Fibroblast of skin of abdomen (primary cell): ENCODE measurements around the gene RRM1. TPM values are rescaled to one million over a fixed set of nuclear protein-coding genes. Genes with fewer than 3 reads are reported as not detected.
"Not testable (repeated sequence)": the region's sequence is repeated elsewhere in the genome, so short reads cannot be mapped to it uniquely, and the experiment has no call there.

Experiments
- DNase-seq: peaks from one replicate; pipeline ENCODE4 v3.0.0-alpha.2; 2013
- polyA plus RNA-seq, 2 experiments: library from polyadenylated mRNA; unstranded; fragments of 120-200 nt; gene quantifications; one replicate each; pipeline ENCODE4 v1.2.1, GENCODE V29; 2013; ENCODE audit not compliant: insufficient read length in 2 of 2

RRM1 gene
- polyA plus RNA-seq (2013, experiment 1 of 2; ENCODE audit: insufficient read length) = 56.2 TPM
- polyA plus RNA-seq (2013, experiment 2 of 2; ENCODE audit: insufficient read length) = 55.1 TPM

- peak; percentile 98 for DNase-seq
Observed at GRCh38 chr11:4094348-4095291, at the start of gene RRM1. Gene RRM1, plus strand, starts transcription at chr11:4094799. Its CDS starts 214 bp downstream, at chr11:4095013.

DNA sequence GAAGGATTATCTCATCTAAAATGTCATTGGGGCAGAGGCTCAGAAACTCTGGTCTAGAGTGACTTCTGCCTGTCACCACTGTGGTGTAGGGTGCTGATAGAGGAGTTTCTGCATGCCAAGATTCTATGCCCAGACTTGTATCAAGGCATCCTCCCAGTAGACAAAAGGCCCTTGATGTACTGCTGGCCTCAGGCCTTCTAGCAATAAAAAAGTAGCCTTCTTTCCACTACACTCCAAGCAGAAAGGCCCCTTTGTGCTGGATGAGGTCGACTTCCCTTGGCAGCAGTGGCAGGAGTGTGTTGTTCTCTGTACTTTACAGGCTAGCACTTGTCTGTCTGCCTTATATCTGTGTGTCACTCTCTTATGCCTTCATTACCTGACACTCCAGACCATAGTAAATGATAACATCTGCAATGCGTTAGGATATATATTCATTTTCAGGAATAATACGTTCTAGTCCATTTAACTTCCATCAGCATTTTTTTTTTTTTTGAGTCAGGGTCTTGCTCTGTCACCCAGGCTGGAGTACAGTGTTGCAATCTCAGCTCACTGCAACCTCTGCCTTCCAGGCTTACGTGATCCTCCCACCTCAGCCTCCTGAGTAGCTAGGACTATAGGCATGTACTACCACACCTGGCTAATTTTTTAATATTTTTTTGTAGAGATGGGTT is 49.5 kb upstream of the RRM1 start:
- no peak for DNase-seq

DNA sequence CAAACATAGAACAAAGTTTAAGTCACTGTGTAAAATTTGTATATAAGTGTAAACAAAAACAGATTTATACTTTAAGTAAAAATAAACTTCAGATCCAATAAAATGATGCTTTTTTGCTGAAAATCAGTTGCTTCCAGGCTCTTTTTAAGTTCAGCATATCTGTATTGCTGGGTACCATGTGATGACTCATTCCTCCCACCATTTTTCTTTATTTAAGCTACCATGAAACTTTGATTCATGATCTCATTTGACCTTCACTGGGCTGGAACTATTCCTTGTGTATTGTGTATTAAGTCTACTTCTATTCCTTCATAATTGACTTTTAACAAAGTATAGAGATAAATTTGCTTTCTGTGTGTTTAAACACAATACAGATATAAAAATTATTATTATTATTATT is 46.3 kb upstream of the RRM1 start:
- no peak for DNase-seq

DNA sequence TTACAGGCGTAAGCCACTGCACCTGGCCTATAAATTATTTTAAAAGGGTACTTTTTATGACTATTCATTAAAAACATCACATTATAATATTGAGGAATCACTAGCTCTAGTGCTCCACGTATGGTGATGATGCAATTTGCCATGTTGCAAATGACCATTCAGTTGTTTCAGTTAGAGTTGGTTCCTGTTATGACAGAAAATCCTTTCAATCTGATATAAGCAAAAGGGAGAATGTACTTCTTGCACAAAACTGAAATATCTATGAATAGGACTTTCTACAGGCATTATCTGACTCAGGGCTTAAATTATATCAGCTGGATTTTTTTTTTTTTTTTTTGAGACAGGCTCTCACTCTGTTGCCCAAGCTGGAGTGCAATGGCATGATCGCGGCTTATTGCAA is 45.6 kb upstream of the RRM1 start:
- DNase-seq = no peak

- no peak for DNase-seq
Observed at GRCh38 chr11:4050138-4050537, 44.5 kb upstream of the RRM1 start.

- not testable (repeated sequence) for DNase-seq
Observed at GRCh38 chr11:4053200-4053599, 41.4 kb upstream of the RRM1 start.

DNA sequence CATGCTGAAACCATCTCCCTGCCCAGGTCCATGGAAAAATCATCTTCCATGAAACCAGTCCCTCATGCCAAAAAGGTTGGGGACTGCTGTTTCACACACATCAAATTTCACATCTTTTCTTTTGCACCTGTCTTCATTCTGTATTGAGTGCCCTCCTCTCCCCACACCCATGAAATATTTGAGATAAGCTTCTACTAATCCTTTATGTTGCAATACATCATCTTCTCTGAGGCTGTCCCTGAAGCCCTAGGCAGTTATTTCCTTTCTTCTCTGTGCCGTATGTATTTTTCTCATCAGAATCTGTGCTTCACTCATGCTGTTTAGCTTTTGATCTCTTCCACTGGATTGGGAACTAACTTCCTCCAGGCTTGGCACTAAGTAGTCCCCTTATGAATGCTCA is 40.0 kb upstream of the RRM1 start:
- no peak for DNase-seq

DNA sequence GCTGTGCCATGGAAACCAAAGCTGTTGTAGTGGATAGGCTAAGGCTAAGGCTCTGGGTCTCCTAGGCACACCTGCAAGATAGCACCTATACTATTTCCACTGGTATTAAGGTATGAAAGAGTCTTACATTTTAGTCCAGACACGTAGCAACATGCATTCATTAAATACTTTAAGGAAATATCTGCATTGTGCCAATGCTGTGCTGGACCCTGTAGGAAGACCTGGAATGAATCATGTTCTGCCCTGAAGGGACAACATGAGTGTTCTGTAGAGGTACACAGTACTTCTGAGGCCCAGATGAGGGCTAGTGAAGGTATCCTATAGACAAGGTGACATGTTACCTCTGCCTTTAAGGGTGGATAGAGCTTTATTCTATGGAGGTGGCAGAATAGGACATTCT is 35.2 kb upstream of the RRM1 start:
- no peak for DNase-seq

DNA sequence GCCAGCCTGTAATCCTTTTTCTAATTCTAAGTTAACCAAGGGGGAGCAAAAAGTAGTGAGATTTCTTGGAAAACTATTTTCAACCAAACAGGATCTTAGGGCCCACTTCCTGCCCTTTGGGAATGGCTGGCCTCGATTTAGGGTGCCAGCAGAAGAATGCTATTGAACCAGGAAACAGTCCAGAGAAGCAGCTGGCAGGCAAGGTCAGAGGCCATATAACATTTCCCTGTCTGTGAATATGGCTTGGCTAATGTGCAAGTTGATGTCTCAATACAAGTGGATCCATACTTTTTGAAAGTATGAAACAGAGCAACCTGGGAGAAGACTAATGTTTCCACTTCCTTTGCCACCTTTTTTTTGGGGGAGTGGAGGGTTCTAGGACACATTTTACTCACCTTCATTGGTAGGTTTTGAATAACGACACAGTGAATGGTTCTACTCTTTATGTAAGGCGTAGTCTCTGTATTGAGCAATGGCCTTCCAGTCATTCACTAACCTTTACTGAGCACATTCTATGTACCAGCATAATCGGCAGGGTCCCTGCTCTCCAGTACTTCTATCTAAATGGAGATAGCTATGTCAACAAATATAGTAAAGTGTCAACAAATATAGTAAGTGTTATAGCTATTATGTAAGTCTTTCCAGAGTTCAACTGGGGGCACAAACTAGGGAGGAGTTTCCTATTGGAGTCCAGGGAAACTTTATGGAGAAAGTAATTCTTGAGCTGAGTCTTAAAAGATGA is 34.2 kb upstream of the RRM1 start:
- no peak for DNase-seq

- no peak for DNase-seq
Observed at GRCh38 chr11:4061700-4062099, 32.9 kb upstream of the RRM1 start.

DNA sequence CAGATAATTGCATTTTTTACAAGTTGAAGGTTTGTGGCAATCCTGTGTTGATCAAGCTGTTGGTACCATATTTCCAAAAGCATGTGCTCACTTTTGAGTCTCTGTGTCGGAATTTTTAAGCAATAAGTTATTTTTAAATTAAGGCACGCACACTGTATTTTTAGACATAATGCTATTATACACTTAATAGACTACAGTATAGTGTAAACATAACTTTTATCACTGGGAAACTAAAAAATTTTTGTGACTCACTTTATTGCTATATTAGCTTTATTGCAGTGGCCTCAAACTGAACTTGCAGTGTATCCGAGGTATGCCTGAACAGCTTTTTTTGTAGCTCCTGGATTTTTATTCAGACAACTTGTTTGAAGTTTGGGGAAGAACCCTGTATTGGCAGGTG is 31.3 kb upstream of the RRM1 start:
- DNase-seq = no peak

DNA sequence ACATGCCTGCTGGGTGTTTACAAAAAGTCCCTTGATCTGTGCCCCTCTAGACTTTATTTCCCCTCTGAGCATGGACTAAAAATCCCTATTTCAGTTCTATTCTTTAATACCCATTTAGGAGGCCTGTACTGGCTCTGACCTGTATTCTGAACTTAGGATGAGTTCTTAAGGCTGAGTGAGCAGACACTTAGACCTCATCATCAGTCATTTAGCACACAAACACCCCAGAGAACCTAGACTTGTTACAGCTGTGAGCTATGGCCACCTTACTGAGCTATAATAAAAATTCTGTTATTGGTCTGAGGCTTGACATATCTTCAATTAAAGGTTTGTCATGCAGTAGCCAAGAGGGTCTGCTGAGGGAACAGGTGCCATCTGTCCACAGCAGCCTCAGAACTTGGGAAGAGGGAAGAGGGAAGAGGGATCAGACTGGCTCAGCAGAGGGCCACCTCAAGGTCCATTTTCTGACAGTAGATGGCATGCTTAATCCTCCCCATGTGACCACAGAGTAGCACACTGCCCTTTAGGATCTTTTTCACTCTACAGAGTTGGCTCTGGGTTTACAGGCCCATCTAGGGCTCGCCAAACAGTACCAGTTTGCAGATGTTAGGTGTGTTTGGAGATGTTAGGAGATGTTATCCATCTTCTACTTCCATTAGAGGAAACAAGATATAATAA is 30.2 kb upstream of the RRM1 start:
- no peak for DNase-seq

GRCh38 chr11:4065086-4065485 is 29.5 kb upstream of the RRM1 start:
- no peak for DNase-seq

GRCh38 chr11:4065601-4066377 is 28.8 kb upstream of the RRM1 start:
- DNase-seq = peak; percentile 24

- DNase-seq = no peak
Observed at GRCh38 chr11:4066910-4067309, 27.7 kb upstream of the RRM1 start.

DNA sequence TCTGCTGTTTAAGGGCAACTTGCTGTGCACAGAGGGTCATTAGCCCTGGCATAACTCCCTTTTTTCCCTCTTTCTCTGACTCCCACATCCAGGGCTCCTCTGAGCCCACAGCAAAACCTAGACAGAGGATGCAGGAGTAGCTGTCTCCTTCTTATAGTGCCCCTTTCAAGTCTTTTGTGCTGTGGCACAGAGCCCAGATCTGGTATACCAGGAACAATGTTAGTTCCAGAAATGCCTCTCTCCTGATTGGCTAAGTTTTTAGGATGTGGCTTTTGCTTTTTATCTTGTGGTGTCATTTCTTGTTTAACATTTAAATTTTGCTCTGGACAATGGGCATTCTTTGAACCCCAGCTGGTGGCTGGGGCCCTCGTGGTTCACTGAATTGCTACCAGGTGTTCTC is 25.6 kb upstream of the RRM1 start:
- no peak for DNase-seq

DNA sequence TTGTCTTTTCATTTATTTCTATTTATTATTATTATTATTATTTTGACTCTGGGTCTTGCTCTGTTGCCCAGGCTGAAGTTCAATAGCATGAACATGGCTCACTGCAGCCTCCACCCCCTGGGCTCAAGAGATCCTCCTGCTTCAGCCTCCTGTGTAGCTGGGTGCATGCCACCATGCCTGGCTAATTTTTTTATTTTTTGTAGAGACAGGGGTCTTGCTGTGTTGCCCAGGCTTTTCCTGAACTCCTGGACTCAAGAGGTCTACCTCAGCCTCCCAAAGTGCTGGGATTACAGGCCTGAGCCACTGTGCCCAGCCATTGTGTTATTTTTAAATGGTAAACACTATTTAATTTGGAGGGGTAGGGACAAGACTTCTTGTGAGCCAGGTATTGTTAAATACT is 23.3 kb upstream of the RRM1 start:
- no peak for DNase-seq

DNA sequence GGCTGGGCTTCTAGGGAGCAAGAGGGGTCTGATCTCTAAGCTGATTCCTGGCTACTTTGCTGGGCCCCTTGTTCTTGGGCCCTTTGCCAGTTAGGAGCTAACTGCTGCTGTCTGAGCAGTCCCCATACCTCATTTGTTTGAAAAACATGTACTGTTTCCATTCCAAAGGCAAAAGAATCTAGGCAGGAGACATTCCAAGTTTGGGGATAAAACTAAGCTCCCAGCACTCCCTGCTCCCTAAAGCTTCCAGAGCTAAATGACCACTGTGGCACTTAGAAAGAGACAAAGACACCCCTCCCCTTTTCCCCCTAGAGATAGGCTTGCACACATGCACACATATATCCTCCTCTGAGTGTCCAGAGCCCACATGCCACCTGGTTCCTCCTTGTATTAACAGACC is 22.7 kb upstream of the RRM1 start:
- no peak for DNase-seq

DNA sequence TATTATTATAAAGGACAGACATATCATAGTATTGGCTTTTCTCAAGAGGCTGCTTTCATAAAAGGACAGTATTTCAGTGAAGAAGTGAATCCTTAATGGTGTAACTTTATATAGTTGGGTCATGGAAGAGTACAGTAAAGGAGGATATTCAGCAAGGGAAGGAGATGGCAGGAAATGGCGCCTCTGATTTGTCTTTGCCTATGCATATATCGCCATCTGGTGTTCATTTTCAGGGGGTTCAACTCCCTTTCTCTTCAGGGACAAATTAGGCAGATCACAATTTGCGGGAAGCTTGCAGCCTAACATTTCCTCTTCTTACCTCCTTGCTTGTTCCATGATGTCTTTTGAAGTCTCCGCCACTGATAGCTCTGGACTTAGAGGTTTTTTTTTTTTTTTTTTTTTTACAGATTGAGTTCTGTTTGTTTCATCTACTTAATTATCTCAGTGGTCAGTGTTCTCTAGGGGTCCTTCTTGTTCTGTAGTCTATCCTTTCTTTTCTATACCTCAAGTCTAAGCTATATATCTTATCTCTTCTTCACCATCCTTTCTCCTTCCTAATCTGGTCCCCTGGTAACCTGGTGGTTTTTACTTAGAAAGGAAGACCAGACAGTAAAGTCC is 21.8 kb upstream of the RRM1 start:
- peak; percentile 70 for DNase-seq

- no peak for DNase-seq
Observed at GRCh38 chr11:4074266-4074665, 20.3 kb upstream of the RRM1 start.

GRCh38 chr11:4076774-4077173 is 17.8 kb upstream of the RRM1 start:
- DNase-seq = no peak
